ENCODE measurements around the gene DCLRE1B. TPM values are rescaled to one million over a fixed set of nuclear protein-coding genes. Genes with fewer than 3 reads are reported as not detected.
A peak's percentile ranks its signal among the peaks of the same experiment; 100 is the strongest.

Gene DCLRE1B
- total and polyA plus RNA-seq, 9 of the 15 experiments (the other 6 are each of a cell fraction or from before 2014, with no cell fraction given) = 10.6 to 28.8 (median 17.2) TPM

DNA sequence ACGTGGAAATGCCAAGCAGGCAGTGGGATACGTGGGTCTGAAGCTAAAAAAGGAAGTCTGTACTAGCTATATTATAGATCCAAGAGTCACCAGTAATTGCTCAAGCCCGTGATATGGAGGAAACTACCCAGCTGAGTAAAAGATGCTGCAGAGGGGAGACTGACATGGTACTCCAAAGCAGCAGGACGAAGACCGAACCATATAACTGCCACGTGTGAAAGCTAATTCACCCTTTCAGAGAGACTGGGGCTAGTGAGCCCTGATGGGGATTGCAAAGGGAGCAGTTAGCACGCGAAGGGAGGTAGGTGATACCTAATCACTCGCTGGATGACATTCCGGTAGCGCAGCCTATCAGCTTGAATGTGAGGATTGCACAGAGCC lies 843 bp upstream of the DCLRE1B start:
- Histone ChIP-seq H3K27me3 (ENCODE audit: control insufficient read depth in 2 of 2, insufficient read depth in 2 of 2, low read length in 2 of 2) (no peaks in the 10 kb centered on the region), H3K4me1 (replicated peaks in 1 of 2; ENCODE audit: control insufficient read depth in 2 of 2, insufficient read depth in 2 of 2, low read length in 2 of 2) (peaks cover 10 to 19% of the 10 kb centered on the region in 2 experiments; a peak in 4 of 5 replicates), H3K9ac (ENCODE audit: insufficient read depth in 1 of 2, low read depth in 2 of 2, low read length in 2 of 2) (peak overlapping the region; percentile 90 to 91), H3K9me3 (replicated peaks; ENCODE audit: control insufficient read depth, insufficient read depth, low read depth, low read length) (no peaks in the 10 kb centered on the region), H4K20me1 (replicated peaks; ENCODE audit: control insufficient read depth, insufficient read depth, low read length) (no peaks in the 10 kb centered on the region), H3K4me2 (ENCODE audit: insufficient read depth, low read length) (peak overlapping the region; percentile 100), H2AFZ (ENCODE audit: low read depth, low read length) (peak overlapping the region; percentile 99), H3K27ac (ENCODE audit: extremely low read depth, low read depth, low read length) (peak overlapping the region; percentile 93), H3K79me2 (ENCODE audit: control insufficient read depth, insufficient read depth, low read length) (peaks cover 48% of the 10 kb centered on the region), H3K4me3 (peak overlapping the region; percentile 65), H3K9me1 (ENCODE audit: control insufficient read depth, insufficient read depth, low read length) (no peaks in the 10 kb centered on the region), H3K36me3 (ENCODE audit: control insufficient read depth, insufficient read depth, low read length) (peaks cover 56% of the 10 kb centered on the region)
- ChIA-PET POLR2A (interaction anchor here (0.7 to 3.8 kb wide), 11 partner anchors 8 to 93 kb away, joined by 3 to 64 read pairs (median 7); partner anchors contain the start of genes HIPK1 and RSBN1), CTCF (ENCODE audit: low intra/inter-chr PET ratio) (interaction anchor here (0.6 to 3.7 kb wide), 6 partner anchors 43 to 764 kb away, joined by 3 to 23 read pairs (median 3); no protein-coding TSS in a partner anchor)
- peak in 2 of 4 experiments; percentile 64 to 69 for DNase-seq (ENCODE audit: extremely low read depth in 1 of 4, low spot score in 3 of 4)
- no peak for FAIRE-seq
- BruUV-seq (replicated peaks) = TSS peak; percentile 71
- intact Hi-C loops (cut with micrococcal nuclease) (no loop called here), in situ Hi-C loops (cut with MboI) (no loop called here)
- peak; percentile 54 for ATAC-seq
- 0% methylated on average over 11 of the region's 11 CpGs for WGBS (ENCODE audit: insufficient coverage, low coverage, missing lambda C conversion rate)
- TF ChIP-seq U2AF1 (optimal IDR thresholded peaks at IDR 0.05; ENCODE audit: low read depth, low read length) (no peak), SREBF1 (IDR thresholded peaks at IDR 0.05; ENCODE audit: borderline replicate concordance, low read depth, low read length) (no peak), PHB (CRISPR knock-in tag; IDR thresholded peaks at IDR 0.05) (no peak), GATA2 (CRISPR knock-in tag; IDR thresholded peaks at IDR 0.05) (no peak), DMBX1 (CRISPR knock-in tag; IDR thresholded peaks at IDR 0.05; ENCODE audit: borderline replicate concordance) (0 out of 2 replicates have a peak, but pooled peaks have one; percentile 41), KLF16 (IDR thresholded peaks at IDR 0.05) (no peak), OTX1 (CRISPR knock-in tag; IDR thresholded peaks at IDR 0.05) (peak; percentile 57; the same call in 1 of the 2 replicates), ZNF586 (CRISPR knock-in tag; conservative IDR thresholded peaks at IDR 0.05) (no peak), ZHX1 (conservative IDR thresholded peaks at IDR 0.05; ENCODE audit: low read length) (no peak), NFRKB (IDR thresholded peaks at IDR 0.05; ENCODE audit: low read depth) (0 out of 2 replicates have a peak, but pooled peaks have one; percentile 48), SMAD1 (IDR thresholded peaks at IDR 0.05; ENCODE audit: low read depth, low read length, partially characterized antibody) (no peak), ZNF695 (CRISPR knock-in tag; IDR thresholded peaks at IDR 0.05) (peak; percentile 72; the same call in 1 of the 2 replicates), XRCC3 (IDR thresholded peaks at IDR 0.05) (no peak), ZNF561 (CRISPR knock-in tag; conservative IDR thresholded peaks at IDR 0.05) (no peak), PRMT5 (CRISPR knock-in tag; IDR thresholded peaks at IDR 0.05) (no peak)
- TF ChIP-seq, protein P1, sequence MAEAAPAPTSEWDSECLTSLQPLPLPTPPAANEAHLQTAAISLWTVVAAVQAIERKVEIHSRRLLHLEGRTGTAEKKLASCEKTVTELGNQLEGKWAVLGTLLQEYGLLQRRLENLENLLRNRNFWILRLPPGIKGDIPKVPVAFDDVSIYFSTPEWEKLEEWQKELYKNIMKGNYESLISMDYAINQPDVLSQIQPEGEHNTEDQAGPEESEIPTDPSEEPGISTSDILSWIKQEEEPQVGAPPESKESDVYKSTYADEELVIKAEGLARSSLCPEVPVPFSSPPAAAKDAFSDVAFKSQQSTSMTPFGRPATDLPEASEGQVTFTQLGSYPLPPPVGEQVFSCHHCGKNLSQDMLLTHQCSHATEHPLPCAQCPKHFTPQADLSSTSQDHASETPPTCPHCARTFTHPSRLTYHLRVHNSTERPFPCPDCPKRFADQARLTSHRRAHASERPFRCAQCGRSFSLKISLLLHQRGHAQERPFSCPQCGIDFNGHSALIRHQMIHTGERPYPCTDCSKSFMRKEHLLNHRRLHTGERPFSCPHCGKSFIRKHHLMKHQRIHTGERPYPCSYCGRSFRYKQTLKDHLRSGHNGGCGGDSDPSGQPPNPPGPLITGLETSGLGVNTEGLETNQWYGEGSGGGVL (CRISPR knock-in tag; IDR thresholded peaks at IDR 0.05) = no peak
- TF ChIP-seq, protein P2, sequence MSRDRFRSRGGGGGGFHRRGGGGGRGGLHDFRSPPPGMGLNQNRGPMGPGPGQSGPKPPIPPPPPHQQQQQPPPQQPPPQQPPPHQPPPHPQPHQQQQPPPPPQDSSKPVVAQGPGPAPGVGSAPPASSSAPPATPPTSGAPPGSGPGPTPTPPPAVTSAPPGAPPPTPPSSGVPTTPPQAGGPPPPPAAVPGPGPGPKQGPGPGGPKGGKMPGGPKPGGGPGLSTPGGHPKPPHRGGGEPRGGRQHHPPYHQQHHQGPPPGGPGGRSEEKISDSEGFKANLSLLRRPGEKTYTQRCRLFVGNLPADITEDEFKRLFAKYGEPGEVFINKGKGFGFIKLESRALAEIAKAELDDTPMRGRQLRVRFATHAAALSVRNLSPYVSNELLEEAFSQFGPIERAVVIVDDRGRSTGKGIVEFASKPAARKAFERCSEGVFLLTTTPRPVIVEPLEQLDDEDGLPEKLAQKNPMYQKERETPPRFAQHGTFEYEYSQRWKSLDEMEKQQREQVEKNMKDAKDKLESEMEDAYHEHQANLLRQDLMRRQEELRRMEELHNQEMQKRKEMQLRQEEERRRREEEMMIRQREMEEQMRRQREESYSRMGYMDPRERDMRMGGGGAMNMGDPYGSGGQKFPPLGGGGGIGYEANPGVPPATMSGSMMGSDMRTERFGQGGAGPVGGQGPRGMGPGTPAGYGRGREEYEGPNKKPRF (IDR thresholded peaks at IDR 0.05; ENCODE audit: low read depth, low read length) = no peak

Data from K562 (cell line).